ENCODE results near the gene PTPN12.

Gene PTPN12

GRCh38 chr7:77542409-77542808, 5.3 kb downstream of the PTPN12 start:
- DNase-seq (ENCODE audit: low spot score): no peak
- TF ChIP-seq CTCF (IDR thresholded peaks at IDR 0.05; ENCODE audit: extremely low read depth, missing control alignments): no peak

GRCh38 chr7:77542895-77543294, 5.8 kb downstream of the PTPN12 start:
- TF ChIP-seq CTCF (IDR thresholded peaks at IDR 0.05; ENCODE audit: extremely low read depth, missing control alignments): no peak
- DNase-seq (ENCODE audit: low spot score): no peak

GRCh38 chr7:77543910-77544309, 6.8 kb downstream of the PTPN12 start:
- TF ChIP-seq CTCF (IDR thresholded peaks at IDR 0.05; ENCODE audit: extremely low read depth, missing control alignments): no peak
- no peak for DNase-seq (ENCODE audit: low spot score)

- no peak for TF ChIP-seq CTCF (IDR thresholded peaks at IDR 0.05; ENCODE audit: extremely low read depth, missing control alignments)
- DNase-seq (ENCODE audit: low spot score): no peak
Observed at GRCh38 chr7:77544518-77544917, 7.4 kb downstream of the PTPN12 start.

GRCh38 chr7:77548206-77548605, 11.1 kb downstream of the PTPN12 start:
- DNase-seq (ENCODE audit: low spot score): no peak

GRCh38 chr7:77549106-77549870, 12.2 kb downstream of the PTPN12 start:
- no peak for DNase-seq (ENCODE audit: low spot score)
- no peak for TF ChIP-seq CTCF (IDR thresholded peaks at IDR 0.05; ENCODE audit: extremely low read depth, missing control alignments)

More at GRCh38 chr7:77548206-77548605, 11.1 kb downstream of the PTPN12 start:
- no peak for TF ChIP-seq CTCF (IDR thresholded peaks at IDR 0.05; ENCODE audit: extremely low read depth, missing control alignments)

- no peak for DNase-seq (ENCODE audit: low spot score)
- TF ChIP-seq CTCF (IDR thresholded peaks at IDR 0.05; ENCODE audit: extremely low read depth, missing control alignments): no peak
Observed at GRCh38 chr7:77550586-77550985, 13.5 kb downstream of the PTPN12 start.
